GM18858 (cell line): Measurements from ENCODE around the gene HOOK2.

Source experiments
- ATAC-seq: cut with Tn5 transposase; IDR thresholded peaks from one replicate; pipeline ENCODE4 v1.9.1; 2021; ENCODE audit not compliant: unreplicated experiment

Gene HOOK2

DNA sequence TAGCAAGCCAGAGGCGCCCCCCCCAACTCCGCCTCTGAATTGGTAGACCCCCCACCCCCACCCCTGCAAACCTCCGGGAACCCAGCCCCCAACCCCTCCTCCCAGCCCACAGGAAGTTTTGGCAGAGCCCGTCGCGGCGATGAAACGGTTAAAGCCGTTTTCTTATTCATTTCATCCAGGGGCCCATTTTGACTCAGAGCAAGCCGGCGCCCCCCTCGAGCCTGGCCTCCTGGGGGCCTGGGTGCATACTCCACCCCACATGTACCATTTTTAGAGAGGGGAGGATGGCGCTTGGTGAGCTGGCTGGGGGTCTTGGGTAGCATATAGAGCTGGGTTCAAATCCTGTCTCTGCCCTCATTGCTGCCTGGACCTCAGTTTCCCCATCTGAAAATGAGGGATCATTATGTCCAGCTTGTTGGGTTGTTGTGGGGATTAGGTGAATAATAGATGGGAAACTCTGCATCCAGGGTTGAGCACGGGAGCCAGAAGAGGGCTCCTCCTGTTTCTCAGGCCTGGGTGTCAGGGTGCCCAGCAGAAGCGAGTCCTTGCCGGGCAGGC, 8.0 kb upstream of the HOOK2 start:
- ATAC-seq: no peak

DNA sequence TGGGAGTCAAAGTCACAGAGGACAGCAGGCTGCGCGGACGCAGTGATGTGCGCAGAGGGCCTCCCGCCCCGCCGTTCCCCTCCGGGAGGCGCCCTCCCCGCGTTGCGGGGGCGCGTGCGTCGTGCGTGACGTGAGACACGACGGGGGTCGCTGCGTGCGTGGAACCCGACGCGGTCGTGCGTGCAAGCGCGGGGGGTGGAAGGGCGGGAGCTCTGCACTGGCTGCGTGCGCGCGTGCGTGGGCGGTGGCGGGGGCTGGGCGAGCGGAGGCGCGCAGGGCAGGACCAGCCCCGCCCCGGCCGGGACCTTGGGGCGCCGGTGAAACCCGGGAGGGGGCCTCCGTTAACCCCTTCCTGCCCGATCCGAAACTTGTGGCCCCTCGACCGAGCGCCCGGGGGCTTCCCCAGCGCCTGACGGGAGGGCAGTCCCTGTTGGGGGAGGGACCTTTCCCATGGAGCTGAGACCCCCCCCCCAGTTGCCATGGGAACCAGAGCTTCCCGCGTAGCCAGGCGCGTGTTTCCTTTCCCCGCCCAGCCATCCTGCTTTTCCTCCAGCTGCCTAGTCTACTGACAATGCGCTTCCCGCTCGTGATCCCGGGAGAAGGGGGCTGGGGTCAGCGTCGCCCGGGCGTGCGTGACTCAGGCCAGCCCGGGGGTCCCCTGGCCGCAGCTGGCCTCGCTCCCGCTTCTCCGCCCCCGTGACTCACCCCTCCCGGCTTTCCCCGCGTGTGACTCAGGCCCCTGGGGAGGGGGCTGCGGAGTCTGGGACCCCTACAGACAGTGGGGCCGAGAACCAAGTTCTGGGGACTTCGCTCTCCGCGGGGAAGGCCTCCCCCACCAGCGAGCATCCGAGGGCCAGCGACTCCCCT, 7.3 kb upstream of the HOOK2 start:
- no peak for ATAC-seq

DNA sequence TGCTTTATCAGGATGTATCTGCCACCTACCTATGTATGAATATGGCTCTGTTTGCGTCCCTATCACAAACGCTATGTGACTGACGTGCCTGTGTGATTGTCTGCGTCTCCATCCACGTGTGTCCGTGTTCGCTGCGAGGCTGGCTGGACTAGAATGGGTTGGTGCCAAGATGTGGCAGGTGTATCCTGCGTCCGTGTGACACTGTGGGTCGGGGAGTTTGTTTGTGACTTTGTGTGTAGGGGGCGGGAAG, 6.7 kb upstream of the HOOK2 start:
- no peak for ATAC-seq

DNA sequence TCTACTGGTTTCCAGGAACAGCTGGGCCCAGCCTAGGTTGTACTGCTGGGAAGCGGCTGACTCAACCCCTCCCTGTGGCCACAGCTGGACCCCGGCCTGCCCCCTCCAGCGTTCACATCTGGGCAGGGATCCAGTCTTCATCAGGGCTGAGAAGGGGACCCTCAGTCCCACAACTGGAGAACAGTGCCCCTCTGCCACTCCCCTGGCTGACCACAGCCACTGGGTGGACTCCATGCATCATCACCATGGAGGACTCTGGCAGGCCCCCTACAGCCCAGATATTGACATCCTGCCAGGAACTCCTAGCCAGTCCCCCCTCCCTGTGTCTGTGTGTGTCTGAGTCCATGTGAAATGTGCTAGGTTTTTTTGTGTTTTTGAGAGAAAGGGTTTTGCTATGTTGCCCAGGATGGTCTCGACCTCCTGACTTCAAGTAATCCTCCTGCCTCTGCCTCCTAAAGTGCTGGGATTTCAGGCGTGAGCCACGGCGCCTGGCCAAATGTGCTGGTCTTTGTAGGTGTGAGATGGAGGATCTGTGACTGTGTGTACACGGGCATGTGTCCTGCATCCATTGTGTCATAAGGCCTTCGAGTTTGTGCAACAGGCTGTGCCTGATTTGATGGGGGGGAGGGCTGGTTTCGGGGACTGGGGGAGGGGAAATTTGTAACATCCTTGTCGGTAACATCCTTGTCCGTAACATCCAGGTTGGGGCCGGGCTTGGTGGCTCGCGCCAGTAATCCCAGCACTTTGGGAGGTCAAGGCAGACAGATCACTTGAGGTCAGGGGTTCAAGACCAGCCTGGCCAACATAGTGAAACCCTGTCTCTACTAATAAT, 4.0 kb upstream of the HOOK2 start:
- no peak for ATAC-seq

DNA sequence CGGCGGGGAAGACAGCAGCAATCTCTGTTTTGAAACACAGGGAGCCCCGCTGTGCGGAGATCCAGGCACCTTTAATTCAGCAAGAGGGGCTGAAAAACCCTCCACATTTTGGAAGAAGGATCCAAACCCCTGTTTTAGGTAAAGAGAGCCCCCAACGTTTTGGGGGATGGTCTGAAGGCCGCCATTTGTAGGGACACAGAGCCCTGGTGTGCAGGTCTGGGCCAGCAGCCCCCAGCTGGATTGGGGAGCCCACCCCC, 3.5 kb upstream of the HOOK2 start:
- no peak for ATAC-seq

DNA sequence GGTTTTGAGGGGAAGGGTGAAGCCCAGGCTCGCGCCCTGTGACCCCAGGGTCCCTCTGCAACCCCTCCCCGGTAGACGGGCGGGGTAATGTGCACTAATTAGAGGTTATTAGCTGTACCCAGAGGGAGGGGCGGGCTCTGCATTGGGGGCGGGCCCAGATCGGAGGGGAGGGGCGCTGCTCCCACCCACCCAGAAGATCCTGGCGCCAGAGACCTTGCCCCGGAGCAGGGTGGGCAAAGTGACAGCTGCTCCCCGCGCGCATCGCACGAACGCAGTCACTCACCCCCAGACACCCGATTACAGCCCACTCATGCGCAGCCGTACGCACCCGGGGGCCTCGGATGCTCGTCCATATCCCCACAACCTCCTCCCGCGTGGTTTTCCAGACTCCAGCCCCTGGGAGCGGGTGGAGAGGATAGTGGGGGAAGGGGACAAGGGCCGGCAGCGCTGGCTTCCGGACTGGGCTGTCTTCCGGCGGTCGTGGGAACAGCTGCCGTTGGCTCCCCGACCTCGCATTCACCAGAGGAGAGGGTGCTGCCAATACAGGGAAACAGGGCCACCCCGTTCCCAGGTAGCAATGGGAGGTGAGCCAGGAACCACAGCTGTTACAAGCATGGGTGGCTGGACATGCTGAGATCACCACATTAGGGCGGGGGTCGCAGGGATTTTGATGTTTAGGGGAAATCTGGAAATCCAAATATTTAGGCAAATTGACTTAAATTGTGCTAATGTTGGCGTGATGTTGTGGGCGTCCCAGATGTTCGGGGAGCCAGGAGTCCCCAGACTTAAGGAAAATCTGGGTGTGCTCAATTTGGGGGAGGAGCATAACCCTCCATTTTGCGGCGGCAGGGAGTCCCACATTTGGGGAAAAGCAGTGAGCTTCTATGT, 2.9 kb upstream of the HOOK2 start:
- no peak for ATAC-seq

DNA sequence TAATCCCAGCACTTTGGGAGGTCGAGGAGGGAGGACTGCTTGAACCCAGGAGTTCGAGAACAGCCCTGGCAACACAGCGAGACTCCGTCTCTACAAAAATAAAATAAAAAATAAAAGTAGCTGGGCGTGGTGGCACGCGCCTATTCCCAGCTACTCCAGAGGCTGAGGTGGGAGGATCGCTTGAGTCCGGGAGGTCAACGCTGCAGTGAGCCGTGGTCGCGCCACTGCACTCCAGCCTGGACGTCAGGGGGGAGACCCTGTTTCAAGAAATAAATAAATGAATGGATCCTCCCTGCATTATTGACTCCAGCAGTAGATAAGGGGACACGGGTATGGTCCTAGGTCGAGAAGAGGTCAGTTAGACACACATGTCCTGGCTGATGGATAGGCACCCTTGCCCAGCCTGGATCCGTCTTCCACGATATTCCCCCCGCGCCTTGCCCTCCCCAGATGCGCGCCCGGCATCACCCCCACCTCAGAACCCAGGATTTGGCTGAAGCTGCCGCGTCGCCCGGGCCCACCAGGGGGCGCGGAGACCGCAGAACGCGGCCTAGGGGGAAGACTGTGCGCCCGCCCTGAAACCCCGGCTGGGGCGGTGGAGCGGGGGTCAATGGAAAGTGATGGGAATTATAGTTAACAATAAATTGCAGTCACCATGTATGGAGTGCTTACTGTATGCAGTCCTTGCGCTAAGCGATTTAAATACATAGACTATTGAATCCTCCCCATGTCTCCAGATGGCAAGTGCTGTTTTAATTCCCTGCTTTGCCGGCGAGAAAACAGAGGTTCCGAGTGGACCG, 2.1 kb upstream of the HOOK2 start:
- ATAC-seq: no peak

DNA sequence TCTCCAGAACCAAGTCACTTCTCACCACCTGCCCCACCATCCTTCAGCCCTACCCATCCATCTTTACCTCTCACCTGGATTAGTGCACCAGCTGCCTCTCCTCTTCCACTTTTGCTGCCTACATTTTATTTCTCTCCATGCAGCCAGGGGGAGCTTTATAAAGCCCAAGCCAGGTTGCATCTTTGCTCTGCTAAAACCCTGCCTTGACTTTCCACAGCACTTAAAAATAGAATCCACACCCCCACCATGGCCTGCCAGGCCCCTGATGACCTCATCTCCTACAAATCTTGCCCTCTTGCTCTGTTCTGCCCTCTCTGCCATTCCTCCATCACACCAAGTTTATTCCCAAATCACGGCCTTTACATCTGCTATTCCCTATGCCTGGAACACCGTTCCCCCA, 1.8 kb downstream of the HOOK2 start:
- no peak for ATAC-seq

DNA sequence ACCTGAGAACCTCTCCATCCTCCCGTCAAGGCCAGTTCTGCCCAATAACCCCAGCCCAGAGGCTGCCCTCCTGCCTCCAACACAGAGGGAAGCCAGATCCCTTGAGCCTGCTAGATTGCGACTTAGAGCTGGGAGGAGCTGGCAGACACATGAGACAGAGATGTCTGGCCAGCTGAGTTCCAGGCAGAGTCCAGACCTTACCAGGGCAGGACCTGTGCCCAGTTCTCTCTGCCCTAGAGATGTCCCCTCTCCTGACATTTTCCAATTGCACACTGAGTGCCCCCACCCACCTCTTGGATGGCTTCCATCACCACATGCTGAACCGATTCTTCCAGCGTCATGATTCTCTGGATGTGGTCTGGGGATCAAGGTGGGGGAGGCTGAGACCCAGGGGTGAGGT, 3.0 kb downstream of the HOOK2 start:
- no peak for ATAC-seq

DNA sequence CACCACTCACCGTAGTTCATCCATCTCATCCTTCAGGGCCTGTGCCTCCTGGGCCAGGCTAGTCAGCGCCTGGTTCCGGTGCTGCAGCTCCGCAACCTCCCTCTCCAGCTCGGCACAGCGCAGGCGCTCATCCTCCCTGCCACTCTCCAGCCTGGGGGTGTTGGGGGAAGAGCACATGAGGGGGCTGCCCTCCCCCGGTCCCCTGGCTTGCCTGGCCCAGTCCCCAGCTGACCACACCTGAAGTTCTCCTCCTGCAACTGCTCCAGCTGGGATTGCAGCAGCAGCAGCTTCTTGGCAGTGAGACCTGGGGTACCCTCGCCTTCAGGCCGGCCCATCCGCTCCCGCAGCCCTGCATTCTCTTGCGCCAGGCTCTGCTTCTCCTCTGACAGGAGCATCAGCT, 4.4 kb downstream of the HOOK2 start:
- no peak for ATAC-seq

DNA sequence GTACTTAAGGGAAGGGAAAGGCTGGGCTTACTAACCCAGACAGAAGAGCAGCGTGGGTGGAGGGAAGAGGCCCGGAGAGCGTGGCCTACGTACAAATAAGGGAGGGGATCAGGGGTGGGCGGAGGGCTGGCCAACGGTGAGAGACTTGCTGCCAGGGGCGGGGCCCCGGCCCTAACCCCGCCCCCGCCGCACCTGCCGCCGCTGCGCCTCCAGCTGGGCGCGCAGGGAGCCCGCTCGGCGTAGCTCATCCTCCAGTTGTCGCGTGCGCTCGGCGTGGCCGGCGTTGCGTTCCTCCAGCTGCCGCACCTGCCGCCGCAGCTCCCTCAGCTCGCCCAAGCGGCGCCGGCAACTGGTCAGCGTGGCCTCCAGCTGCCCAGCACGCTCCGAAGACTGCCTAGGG, 5.7 kb downstream of the HOOK2 start:
- ATAC-seq: no peak

DNA sequence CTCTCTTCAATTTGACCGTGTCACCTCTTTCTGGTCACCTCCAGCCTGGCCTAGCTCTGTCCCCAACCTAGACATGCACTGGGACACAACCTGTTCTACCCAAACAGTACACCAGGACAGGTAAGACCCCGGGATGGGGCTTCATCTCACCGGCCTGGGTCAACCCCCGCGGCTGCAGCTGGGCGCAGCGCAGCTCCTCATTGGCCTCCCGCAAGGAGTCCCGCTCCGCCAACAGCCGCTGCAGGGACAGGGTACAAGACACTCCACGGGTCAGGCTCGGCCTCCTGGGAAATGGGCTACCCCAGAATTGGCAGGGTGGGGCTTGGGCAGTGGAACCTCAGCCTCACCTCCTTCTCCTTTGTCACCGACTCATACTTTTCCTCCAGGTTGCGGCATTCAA, 7.7 kb downstream of the HOOK2 start:
- no peak for ATAC-seq

DNA sequence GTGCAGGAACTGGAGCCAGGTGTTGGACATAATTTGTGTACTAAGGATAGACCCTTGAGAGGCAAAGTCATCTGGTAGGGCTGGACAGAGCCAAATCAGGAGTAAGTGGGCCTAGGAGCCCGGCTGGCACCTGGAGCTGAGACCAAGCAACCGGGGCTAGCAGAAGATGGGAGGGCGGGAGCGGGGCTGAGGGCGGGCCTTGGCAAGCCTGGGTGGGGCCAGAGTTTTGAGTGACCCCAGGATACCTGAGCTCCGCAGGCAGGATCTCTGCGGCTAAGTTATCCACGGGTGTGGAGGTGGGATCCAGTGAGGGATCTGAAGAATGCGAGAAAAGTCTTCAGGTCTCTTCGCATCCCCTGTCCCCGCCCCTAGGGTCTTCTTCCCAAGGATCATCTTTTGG, 8.2 kb downstream of the HOOK2 start:
- ATAC-seq: no peak

DNA sequence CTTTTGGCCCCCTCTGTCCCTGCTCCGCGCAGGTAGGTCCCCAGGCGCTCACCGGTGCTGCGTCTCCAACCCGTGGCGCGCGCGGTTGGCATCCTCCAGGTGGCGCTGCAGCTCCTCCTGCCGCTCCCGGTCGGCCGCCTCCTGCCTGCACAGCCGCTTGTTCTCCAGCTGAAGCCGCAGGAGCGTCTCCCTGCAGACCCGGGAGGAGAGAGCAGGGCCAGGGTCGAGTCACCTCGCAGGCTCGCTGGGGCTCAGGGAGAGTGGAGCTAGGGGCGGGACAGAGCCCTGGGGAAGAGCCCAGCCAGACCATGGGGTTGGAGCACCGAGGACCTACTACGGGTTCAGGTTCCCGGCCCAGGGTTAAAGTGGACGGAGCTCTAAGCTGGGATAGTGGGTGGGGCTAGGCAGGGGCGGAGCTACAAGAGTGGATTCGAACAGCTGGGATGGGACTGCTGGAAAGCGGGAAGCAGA, 9.3 kb downstream of the HOOK2 start:
- no peak for ATAC-seq

DNA sequence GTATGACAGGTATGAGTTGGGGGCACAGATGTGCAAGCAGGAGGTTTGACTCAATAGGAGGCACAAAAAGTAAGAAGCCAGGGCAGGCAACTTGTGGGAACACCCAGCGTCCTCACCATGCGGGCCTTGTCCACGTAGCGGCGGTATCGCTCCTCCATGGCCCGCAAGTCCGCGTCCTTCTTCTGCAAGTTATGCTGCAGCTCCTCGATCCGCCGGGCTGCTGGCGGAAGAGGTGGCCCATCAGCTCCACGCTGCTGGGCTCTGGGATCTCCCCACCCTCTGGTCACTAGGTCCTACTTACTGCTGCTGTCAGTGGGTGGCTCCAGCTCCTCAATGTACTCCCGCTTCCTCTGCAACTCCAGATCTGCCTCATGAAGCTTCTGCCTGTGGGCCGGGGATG, 10.7 kb downstream of the HOOK2 start:
- no peak for ATAC-seq

DNA sequence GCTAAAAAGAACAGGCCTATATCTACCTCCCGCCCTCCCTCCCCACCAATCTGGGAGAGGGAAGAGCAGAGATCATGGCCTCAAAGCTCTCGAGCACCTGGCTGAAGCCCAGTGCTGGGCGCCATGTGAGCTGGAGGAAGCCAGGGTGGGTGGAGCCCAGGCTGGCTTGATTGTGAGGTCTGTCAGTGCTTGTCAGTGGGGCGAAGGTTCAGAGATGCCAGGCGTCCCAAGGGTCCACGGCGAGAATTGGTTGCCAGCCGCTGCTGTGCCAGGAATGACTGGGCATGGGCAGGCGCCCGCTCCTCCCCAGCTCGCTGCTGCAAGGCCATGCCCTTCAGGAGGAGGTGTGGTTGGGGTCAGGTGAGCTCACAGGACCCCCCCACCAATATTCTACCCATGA, 12.3 kb downstream of the HOOK2 start:
- no peak for ATAC-seq

DNA sequence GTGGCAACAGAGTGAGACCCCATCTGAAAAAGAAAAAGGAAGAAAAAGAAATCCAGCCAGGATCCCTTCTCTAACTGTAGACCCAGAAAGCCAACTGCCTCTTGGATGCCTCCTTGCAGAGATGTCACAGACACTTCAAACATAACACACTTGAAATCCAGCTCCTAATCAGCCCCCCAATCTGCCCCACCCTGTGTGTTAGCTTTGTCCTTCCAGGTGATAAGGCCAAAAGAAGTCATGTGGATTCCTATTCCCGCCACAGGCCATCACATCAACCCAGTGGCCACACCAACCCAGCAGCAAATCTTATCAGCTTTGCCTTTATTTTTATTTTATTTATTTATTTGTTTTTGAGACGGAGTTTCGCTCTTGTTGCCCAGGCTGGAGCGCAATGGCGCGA, 15.7 kb downstream of the HOOK2 start:
- no peak for ATAC-seq

DNA sequence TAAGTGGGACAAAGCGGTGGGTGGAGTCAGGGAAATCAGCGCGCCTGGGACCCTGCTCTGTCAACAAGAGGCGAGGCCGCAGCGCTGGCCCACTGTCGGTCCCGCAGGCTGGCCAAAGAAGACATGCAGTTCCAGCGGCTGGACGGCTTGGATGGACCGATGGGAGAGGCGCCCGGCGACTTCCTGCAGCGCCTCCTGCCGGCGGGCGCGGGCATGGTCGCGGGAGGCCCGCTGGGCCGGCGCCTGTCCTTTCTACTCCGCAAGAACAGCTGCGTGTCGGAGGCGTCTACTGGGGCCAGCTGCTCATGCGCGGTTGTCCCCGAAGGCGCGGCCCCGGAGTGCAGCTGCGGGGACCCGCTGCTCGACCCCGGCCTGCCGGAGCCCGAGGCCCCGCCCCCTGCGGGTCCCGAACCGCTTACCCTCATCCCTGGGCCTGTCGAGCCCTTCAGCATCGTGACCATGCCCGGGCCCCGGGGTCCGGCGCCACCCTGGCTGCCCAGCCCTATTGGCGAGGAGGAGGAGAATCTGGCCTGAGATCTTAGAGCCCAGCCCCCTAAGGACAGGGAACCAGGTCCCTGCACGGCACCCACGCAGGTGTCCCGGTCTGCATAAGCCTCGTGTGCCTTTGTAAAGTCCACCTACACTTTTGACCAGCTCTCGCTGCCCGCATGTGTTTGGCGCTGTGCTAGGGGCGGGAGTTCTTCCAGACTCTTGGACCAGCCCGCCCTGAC, 17.6 kb downstream of the HOOK2 start:
- no peak for ATAC-seq

DNA sequence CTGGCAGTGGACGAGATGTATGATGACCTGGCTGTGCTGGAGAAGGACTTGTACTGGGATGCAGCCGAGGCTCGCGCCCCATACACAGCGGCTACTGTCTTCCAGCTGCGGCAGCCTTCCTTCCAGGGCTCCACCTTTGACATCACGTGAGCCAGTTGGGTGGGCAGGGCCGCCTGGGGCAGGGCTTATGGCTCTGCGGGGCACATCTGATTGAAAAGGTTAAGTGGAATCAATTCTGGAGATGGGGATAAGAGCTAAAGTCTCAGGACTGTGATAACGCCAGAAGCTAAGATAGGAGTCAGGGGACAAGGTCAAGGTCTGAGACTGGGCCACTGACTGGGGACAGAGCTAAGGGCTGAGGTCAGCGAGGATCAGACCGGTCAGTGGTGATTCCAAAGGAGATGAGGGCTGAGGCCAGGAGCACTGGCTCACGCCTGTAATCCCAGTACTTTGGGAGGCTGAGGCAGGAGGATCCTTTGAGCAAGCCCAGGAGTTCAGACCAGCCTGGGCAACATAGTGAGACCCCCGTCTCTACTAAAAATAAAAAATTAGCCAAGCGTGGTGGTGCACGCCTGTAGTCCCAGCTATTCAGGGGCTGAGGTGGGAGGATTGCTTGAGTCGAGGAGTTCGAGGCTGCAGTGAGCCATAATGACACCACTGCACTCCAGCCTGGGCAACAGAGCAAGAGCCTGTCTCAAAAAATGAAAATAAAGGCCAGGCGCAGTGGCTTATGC, 19.0 kb downstream of the HOOK2 start:
- ATAC-seq: no peak
